H1 (cell line): ENCODE results near the gene UBE2O. TPM values are rescaled to one million over a fixed set of nuclear protein-coding genes. Genes with fewer than 3 reads are reported as not detected.

Experiments used
- POLR2A ChIP-seq, 2 experiments: IDR thresholded peaks; 1 replicate in 1 of 2; 2 replicates in 1 of 2; pipeline ENCODE4 v1.6.1; 2011; ENCODE audit warnings: low read depth in 2 of 2, low read length in 2 of 2, mild to moderate bottlenecking in 2 of 2; ENCODE audit errors: control extremely low read depth in 1 of 2
- SRF ChIP-seq: IDR thresholded peaks from 2 replicates; pipeline ENCODE4 v1.6.1; 2011; ENCODE audit warnings: mild to moderate bottlenecking, low read depth, low read length, moderate library complexity
- polyA plus RNA-seq, 7 experiments: library from polyadenylated mRNA; depleted of rRNA in 3 of 7; stranded (reverse) in 5 of 7; unstranded in 2 of 7; fragments of >200 nt in 5 of 7; fragments of 200-250 nt in 2 of 7; gene quantifications; 1 replicate in 5 of 7; 2 replicates in 1 of 7; 4 replicates in 1 of 7; pipeline versions ENCODE4 v1.2.1 to v1.2.3, GENCODE V29; 2011 to 2013; ENCODE audit warnings: missing spikeins in 2 of 7, mixed read lengths in 2 of 7
- total RNA-seq: library from RNA; stranded (reverse); fragmentation: NEBNext Ultra II Directional; extraction: Animal tissue kit (Norgen Biotek cat#: 25700); gene quantifications from 2 replicates; pipeline ENCODE4 v1.2.1, GENCODE V29; 2021

Gene UBE2O
- total and polyA plus RNA-seq, 2 of the 8 experiments (the other 6 are each of a cell fraction or from before 2014, with no cell fraction given): 24.4 to 63.0 TPM

DNA sequence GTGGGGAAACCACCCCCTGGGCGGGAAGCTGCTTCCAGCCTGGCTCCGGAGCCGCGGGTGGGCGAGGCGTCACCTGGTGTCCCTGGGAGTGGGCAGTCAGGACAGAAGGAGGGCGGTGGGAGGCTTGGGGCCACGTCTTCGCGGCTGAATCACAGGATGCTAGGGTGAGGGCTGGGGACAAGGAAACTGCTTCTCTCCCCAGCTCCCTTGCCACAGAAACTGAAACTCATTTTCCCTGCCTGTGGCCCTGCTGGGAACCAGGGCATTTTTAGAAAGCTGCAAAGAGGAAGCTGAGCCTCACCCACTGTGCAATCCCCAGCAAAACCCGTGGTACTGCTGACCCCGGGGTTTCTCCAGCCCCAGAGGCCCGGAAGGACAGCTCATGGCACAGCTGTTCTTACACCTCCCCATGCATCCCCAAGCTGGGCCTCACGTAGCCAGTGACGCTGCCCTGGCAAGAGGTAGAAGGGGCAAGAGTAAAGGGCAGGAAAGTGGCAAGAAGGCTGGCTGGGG is 40.1 kb upstream of the UBE2O start (continued):
- TF ChIP-seq SRF (no peak), POLR2A (IDR thresholded peaks at IDR 0.05; ENCODE audit: control extremely low read depth in 1 of 2, low read depth in 2 of 2, low read length in 2 of 2) (no peak)
- TF ChIP-seq, all 59 proteins: peak for 0
